Measurements from ENCODE around the gene GNE. TPM values are rescaled to one million over a fixed set of nuclear protein-coding genes. Genes with fewer than 3 reads are reported as not detected.

Gene GNE
- total RNA-seq, 4 donors from 2014 or later: 11.9 to 28.9 (median 16.7) TPM

DNA sequence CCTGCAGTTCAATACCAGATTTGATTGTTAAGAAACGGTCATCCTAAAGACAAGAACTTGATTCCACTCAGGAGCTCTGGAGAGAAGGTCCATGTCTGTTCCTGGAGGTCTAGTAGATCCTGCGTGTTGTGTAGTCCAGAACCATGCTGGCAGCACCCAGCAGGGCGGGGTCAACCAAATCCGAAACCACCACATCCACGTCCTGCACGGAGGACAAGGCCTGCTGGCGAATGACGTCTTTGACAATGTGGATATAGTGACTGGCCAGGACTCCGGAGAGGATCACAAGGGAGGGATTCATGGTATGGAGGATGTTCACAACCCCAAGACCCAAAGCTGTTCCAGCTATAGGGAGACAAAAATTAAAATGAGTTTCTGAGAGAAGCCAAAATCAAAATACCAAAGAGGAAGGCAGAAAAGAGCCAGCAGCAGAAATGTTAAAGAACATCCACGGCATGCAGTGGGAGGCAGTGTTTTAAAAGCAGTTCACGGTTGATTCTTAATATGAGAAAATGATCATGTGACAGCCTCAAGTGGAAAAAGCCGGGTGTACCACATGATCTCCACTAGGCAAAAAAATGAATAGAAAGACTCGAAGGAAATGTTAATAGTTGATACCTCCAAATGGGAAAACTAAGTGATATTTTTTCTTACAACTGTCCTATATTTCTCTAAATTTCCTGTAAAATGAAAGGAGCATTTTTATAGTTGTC lies 40.8 kb downstream of the GNE start:
- Histone ChIP-seq H3K27ac (no peak overlapping the region), H3K27me3 (no peaks in the 10 kb centered on the region), H3K9me3 (peaks cover 0 to 1% (median 0%) of the 10 kb centered on the region in 3 donors), H3K4me3 (no peak overlapping the region), H3K36me3 (peaks cover 23 to 99% (median 23%) of the 10 kb centered on the region in 3 donors), H3K4me1 (peaks cover 0 to 22% (median 0%) of the 10 kb centered on the region in 3 donors)
- WGBS, 2 donors: 67 to 72% methylated on average over 12 to 13 of the region's 13 CpGs
- TF ChIP-seq POLR2A (IDR thresholded peaks at IDR 0.05): no peak
- no peak for TF ChIP-seq CTCF (IDR thresholded peaks at IDR 0.05)
- no peak for DNase-seq
- intact Hi-C loops (cut with DNase I): no loop called here

GRCh38 chr9:36214571-36214970 lies 43.7 kb downstream of the GNE start:
- Histone ChIP-seq H3K27me3 (no peaks in the 10 kb centered on the region), H3K9me3 (no peaks in the 10 kb centered on the region), H3K4me3 (no peak overlapping the region), H3K4me1 (peaks cover 0 to 36% (median 0%) of the 10 kb centered on the region in 3 donors), H3K36me3 (peaks cover 10 to 99% (median 29%) of the 10 kb centered on the region in 3 donors), H3K27ac (peak overlapping the region in 1 of 4 donors; percentile 36)
- DNase-seq: no peak
- intact Hi-C loops (cut with DNase I): no loop called here
- TF ChIP-seq POLR2A (IDR thresholded peaks at IDR 0.05) (no peak), CTCF (IDR thresholded peaks at IDR 0.05) (no peak)

DNA sequence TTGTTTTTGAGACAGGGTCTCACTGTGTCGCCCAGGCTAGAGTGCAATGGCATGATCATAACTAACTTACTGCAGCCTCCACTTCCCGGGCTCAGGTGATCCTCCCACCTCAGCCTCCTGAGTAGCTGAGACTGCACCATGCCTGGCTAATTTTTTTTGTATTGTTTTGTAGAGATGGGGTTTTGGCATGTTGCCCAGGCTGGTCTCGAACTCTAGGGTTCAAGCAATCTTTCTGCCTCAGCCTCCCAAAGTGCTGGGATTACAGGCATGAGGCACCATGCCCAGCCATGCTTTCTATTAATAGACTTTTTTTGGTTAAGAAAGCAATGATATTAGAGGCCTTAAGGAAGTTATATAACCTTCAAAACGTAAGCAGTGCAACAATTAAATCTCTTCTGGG lies 44.3 kb downstream of the GNE start:
- Histone ChIP-seq H3K36me3 (peaks cover 8 to 99% (median 24%) of the 10 kb centered on the region in 3 donors), H3K9me3 (no peaks in the 10 kb centered on the region), H3K4me3 (no peak overlapping the region), H3K4me1 (peaks cover 0 to 39% (median 0%) of the 10 kb centered on the region in 3 donors), H3K27ac (peak overlapping the region in 1 of 4 donors; percentile 36), H3K27me3 (no peaks in the 10 kb centered on the region)
- 64 to 74% methylated on average over 4 of the region's 4 CpGs for WGBS, 2 donors
- no peak for DNase-seq
- no peak for TF ChIP-seq CTCF (IDR thresholded peaks at IDR 0.05)
- TF ChIP-seq POLR2A (IDR thresholded peaks at IDR 0.05): no peak
- intact Hi-C loops (cut with DNase I): no loop called here

GRCh38 chr9:36213387-36213786 lies 44.9 kb downstream of the GNE start:
- intact Hi-C loops (cut with DNase I): no loop called here
- DNase-seq: no peak
- no peak overlapping the region for H3K27ac ChIP-seq
- peaks cover 11 to 99% (median 29%) of the 10 kb centered on the region in 3 donors for H3K36me3 ChIP-seq
- 87 to 93% methylated on average over 4 of the region's 4 CpGs for WGBS, 2 donors
- peaks cover 0 to 42% (median 0%) of the 10 kb centered on the region in 3 donors for H3K4me1 ChIP-seq
- H3K27me3 ChIP-seq: no peaks in the 10 kb centered on the region
- no peak overlapping the region for H3K4me3 ChIP-seq
- H3K9me3 ChIP-seq: no peaks in the 10 kb centered on the region
- TF ChIP-seq POLR2A (IDR thresholded peaks at IDR 0.05) (no peak), CTCF (IDR thresholded peaks at IDR 0.05) (no peak)

DNA sequence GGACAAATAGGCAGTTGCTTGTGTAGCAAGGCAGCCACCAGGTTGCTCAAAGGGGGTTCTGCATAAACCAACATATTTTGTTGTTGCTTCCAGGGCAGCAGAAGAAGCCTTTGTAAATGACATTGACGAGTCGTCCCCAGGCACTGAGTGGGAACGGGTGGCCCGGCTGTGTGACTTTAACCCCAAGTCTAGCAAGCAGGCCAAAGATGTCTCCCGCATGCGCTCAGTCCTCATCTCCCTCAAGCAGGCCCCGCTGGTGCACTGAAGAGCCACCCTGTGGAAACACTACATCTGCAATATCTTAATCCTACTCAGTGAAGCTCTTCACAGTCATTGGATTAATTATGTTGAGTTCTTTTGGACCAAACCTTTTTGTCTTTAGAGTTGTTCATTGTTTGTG lies 46.7 kb downstream of the GNE start:
- H3K4me3 ChIP-seq: no peak overlapping the region
- H3K27me3 ChIP-seq: no peaks in the 10 kb centered on the region
- peaks cover 0 to 58% (median 9%) of the 10 kb centered on the region in 3 donors for H3K4me1 ChIP-seq
- TF ChIP-seq CTCF (IDR thresholded peaks at IDR 0.05) (no peak), POLR2A (IDR thresholded peaks at IDR 0.05) (no peak)
- no peaks in the 10 kb centered on the region for H3K9me3 ChIP-seq
- intact Hi-C loops (cut with DNase I): no loop called here
- DNase-seq: no peak
- peak overlapping the region in 1 of 4 donors; percentile 34 for H3K27ac ChIP-seq
- WGBS, 2 donors: 75 to 95% methylated on average over 7 of the region's 7 CpGs
- H3K36me3 ChIP-seq: peaks cover 18 to 99% (median 23%) of the 10 kb centered on the region in 3 donors

All from esophagus squamous epithelium (tissue), 5 donors.